ENCODE data around the gene GNAO1. TPM values are rescaled to one million over a fixed set of nuclear protein-coding genes. Genes with fewer than 3 reads are reported as not detected.

GNAO1 gene
- total and polyA plus RNA-seq, 9 of the 15 experiments (the other 6 are each of a cell fraction or from before 2014, with no cell fraction given), result 0.07 to 0.42 (median 0.08) TPM; not detected in 5

DNA sequence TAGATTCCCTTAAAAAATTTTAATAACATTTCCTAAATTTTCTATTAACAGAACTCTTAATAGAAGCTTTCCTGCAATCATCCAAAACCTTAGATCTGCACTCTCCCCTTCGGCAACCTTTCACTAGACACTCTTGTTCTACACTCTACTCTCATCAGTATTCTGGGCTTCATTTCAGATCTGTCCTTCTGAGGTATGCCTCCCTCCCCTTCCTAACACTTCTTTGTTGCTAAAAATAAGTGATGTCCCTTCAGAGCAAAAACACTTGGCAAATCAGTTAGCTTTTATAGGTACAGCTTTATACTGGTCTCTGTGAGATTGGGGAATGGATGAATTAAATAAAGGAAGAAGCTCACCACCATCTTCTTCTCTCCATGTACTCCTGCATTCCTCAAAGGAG, 28.2 kb upstream of the GNAO1 start:
- H3K9me1 ChIP-seq (ENCODE audit: control insufficient read depth, insufficient read depth, low read length), result no peaks in the 10 kb centered on the region
- no peaks in the 10 kb centered on the region for H3K4me1 ChIP-seq (replicated peaks in 1 of 2; ENCODE audit: control insufficient read depth in 2 of 2, insufficient read depth in 2 of 2, low read length in 2 of 2)
- no peaks in the 10 kb centered on the region for H3K79me2 ChIP-seq (ENCODE audit: control insufficient read depth, insufficient read depth, low read length)
- intact Hi-C loops (cut with micrococcal nuclease), result no loop called here
- TF ChIP-seq, protein P1, sequence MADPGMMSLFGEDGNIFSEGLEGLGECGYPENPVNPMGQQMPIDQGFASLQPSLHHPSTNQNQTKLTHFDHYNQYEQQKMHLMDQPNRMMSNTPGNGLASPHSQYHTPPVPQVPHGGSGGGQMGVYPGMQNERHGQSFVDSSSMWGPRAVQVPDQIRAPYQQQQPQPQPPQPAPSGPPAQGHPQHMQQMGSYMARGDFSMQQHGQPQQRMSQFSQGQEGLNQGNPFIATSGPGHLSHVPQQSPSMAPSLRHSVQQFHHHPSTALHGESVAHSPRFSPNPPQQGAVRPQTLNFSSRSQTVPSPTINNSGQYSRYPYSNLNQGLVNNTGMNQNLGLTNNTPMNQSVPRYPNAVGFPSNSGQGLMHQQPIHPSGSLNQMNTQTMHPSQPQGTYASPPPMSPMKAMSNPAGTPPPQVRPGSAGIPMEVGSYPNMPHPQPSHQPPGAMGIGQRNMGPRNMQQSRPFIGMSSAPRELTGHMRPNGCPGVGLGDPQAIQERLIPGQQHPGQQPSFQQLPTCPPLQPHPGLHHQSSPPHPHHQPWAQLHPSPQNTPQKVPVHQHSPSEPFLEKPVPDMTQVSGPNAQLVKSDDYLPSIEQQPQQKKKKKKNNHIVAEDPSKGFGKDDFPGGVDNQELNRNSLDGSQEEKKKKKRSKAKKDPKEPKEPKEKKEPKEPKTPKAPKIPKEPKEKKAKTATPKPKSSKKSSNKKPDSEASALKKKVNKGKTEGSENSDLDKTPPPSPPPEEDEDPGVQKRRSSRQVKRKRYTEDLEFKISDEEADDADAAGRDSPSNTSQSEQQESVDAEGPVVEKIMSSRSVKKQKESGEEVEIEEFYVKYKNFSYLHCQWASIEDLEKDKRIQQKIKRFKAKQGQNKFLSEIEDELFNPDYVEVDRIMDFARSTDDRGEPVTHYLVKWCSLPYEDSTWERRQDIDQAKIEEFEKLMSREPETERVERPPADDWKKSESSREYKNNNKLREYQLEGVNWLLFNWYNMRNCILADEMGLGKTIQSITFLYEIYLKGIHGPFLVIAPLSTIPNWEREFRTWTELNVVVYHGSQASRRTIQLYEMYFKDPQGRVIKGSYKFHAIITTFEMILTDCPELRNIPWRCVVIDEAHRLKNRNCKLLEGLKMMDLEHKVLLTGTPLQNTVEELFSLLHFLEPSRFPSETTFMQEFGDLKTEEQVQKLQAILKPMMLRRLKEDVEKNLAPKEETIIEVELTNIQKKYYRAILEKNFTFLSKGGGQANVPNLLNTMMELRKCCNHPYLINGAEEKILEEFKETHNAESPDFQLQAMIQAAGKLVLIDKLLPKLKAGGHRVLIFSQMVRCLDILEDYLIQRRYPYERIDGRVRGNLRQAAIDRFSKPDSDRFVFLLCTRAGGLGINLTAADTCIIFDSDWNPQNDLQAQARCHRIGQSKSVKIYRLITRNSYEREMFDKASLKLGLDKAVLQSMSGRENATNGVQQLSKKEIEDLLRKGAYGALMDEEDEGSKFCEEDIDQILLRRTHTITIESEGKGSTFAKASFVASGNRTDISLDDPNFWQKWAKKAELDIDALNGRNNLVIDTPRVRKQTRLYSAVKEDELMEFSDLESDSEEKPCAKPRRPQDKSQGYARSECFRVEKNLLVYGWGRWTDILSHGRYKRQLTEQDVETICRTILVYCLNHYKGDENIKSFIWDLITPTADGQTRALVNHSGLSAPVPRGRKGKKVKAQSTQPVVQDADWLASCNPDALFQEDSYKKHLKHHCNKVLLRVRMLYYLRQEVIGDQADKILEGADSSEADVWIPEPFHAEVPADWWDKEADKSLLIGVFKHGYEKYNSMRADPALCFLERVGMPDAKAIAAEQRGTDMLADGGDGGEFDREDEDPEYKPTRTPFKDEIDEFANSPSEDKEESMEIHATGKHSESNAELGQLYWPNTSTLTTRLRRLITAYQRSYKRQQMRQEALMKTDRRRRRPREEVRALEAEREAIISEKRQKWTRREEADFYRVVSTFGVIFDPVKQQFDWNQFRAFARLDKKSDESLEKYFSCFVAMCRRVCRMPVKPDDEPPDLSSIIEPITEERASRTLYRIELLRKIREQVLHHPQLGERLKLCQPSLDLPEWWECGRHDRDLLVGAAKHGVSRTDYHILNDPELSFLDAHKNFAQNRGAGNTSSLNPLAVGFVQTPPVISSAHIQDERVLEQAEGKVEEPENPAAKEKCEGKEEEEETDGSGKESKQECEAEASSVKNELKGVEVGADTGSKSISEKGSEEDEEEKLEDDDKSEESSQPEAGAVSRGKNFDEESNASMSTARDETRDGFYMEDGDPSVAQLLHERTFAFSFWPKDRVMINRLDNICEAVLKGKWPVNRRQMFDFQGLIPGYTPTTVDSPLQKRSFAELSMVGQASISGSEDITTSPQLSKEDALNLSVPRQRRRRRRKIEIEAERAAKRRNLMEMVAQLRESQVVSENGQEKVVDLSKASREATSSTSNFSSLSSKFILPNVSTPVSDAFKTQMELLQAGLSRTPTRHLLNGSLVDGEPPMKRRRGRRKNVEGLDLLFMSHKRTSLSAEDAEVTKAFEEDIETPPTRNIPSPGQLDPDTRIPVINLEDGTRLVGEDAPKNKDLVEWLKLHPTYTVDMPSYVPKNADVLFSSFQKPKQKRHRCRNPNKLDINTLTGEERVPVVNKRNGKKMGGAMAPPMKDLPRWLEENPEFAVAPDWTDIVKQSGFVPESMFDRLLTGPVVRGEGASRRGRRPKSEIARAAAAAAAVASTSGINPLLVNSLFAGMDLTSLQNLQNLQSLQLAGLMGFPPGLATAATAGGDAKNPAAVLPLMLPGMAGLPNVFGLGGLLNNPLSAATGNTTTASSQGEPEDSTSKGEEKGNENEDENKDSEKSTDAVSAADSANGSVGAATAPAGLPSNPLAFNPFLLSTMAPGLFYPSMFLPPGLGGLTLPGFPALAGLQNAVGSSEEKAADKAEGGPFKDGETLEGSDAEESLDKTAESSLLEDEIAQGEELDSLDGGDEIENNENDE (IDR thresholded peaks at IDR 0.05; ENCODE audit: low read depth, low read length), result no peak
- H3K4me3 ChIP-seq, result no peak overlapping the region
- no peak overlapping the region for H2AFZ ChIP-seq (ENCODE audit: low read depth, low read length)
- ATAC-seq (no peak), FAIRE-seq (no peak), DNase-seq (ENCODE audit: extremely low read depth in 1 of 4, low spot score in 3 of 4) (no peak)
- BruUV-seq (replicated peaks), result no TSS peak
- CTCF ChIA-PET (ENCODE audit: low intra/inter-chr PET ratio), result no interaction called here
- H3K36me3 ChIP-seq (ENCODE audit: control insufficient read depth, insufficient read depth, low read length), result no peaks in the 10 kb centered on the region
- no peaks in the 10 kb centered on the region for H3K9me3 ChIP-seq (replicated peaks; ENCODE audit: control insufficient read depth, insufficient read depth, low read depth, low read length)
- WGBS (ENCODE audit: insufficient coverage, low coverage, missing lambda C conversion rate), result 0% methylated on average over 1 of the region's 1 CpG
- in situ Hi-C loops (cut with MboI), result no loop called here
- POLR2A ChIA-PET, result interaction anchor here (1.4 kb wide), 1 partner anchor 13 kb away, joined by 4 read pairs; no protein-coding TSS in a partner anchor
- no peaks in the 10 kb centered on the region for H3K27me3 ChIP-seq (ENCODE audit: control insufficient read depth in 2 of 2, insufficient read depth in 2 of 2, low read length in 2 of 2)
- no peaks in the 10 kb centered on the region for H4K20me1 ChIP-seq (replicated peaks; ENCODE audit: control insufficient read depth, insufficient read depth, low read length)
- no peak overlapping the region for H3K4me2 ChIP-seq (ENCODE audit: insufficient read depth, low read length)
- H3K9ac ChIP-seq (ENCODE audit: insufficient read depth in 1 of 2, low read depth in 2 of 2, low read length in 2 of 2), result no peak overlapping the region
- no peak overlapping the region for H3K27ac ChIP-seq (ENCODE audit: extremely low read depth, low read depth, low read length)
